ENCODE data around the gene ARHGAP6.
"Not testable (repeated sequence)": the region's sequence is repeated elsewhere in the genome, so short reads cannot be mapped to it uniquely, and the experiment has no call there.

ARHGAP6 gene

DNA sequence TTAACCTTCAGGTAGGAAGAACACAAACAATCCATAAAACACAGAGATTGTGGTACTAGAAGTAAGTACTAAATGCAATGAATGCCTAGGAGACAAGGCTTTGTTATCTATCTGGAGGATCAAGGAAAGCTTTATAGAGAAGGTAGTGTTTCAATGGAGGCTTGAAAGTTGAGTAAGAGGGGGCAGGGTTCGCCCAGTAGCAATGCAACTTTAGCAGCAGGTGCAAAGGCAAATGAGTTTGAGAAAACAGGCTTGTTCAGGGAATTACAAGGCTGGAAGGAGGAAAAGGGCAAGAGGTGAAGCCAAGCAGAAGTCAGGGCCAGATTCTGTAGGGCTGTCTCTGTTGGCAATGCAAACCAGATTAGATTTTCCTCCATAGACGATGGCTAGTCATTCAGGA, 408.0 kb downstream of the ARHGAP6 start:
- Histone ChIP-seq H3K4me2 (no peak overlapping the region), H3K36me3 (no peaks in the 10 kb centered on the region), H3K9ac (no peak overlapping the region), H3K4me1 (peaks cover 0 to 8% (median 0%) of the 10 kb centered on the region in 10 experiments; a peak in 3 of 20 replicates), H3K4me3 (no peak overlapping the region), H3K9me3 (replicated peaks in 1 of 11) (peaks cover 0 to 9% (median 3%) of the 10 kb centered on the region in 11 experiments; a peak in 8 of 22 replicates), H3K27me3 (peaks cover 88 to 97% (median 95%) of the 10 kb centered on the region in 11 experiments), H3K27ac (no peak overlapping the region), H4K20me1 (no peaks in the 10 kb centered on the region; a peak in 1 of 22 replicates)
- TF ChIP-seq Cebpa-rat (IDR thresholded peaks at IDR 0.05) = no peak

DNA sequence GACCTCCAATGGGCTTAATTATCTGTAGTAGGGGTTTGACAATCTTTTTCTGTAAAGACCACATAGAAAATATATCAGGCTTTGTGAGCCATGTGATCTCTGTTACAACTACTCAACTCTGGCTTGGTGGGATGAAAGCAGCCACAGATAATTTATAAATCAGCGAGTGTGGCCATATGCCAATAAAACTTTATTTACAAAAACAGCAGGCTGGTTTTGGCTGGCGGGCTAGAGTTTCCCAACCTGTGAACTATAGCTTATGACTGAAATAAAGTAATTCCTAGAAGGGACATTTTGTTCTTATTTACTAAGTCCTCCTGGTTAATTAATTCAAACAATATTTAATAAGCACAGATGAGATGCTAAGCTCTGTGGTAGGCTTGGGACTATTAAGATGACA, 408.4 kb downstream of the ARHGAP6 start:
- Histone ChIP-seq H4K20me1 (no peaks in the 10 kb centered on the region; a peak in 1 of 22 replicates), H3K36me3 (no peaks in the 10 kb centered on the region), H3K9me3 (replicated peaks in 1 of 11) (peaks cover 0 to 9% (median 3%) of the 10 kb centered on the region in 11 experiments; a peak in 8 of 22 replicates), H3K4me3 (no peak overlapping the region), H3K4me1 (peaks cover 0 to 8% (median 0%) of the 10 kb centered on the region in 10 experiments; a peak in 3 of 20 replicates), H3K27ac (no peak overlapping the region), H3K9ac (no peak overlapping the region), H3K27me3 (peaks cover 88 to 97% (median 95%) of the 10 kb centered on the region in 11 experiments), H3K4me2 (no peak overlapping the region)
- no peak for TF ChIP-seq Cebpa-rat (IDR thresholded peaks at IDR 0.05)

DNA sequence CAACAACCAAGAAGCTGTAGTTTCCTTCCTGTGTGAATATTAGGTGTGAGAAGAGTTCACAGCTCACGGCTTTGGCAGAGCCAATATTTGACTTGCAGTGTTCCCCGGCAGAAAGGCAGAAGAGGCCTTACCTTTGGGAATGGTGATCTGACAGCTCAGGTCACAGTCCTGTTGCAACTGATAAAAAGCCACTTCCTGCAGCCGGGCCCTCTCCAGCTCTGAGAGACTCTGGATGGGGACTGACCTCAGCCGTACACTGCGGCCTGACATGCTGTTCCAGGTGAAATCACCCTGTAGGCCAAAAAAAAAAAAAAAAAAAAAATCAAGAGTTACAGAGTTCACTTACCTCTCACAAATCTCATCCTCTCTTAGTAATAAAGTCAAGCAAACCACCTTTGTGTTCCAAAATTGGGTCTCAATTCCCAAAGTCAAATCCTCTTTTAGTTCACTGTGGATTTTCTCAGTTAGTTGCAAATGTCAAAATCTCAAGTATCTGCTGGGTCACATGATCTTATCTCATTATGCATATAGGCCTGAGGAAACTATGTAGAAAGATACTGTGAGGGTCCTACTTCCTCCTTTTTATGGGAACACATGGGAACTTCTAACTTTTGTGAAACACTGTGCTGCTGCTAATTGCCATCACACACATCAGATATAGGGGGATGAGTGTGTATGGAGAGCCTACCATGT, 411.2 kb downstream of the ARHGAP6 start:
- no peak overlapping the region for H3K4me3 ChIP-seq
- no peak overlapping the region for H3K9ac ChIP-seq
- H3K27ac ChIP-seq = no peak overlapping the region
- TF ChIP-seq Cebpa-rat (IDR thresholded peaks at IDR 0.05) = no peak
- H3K27me3 ChIP-seq = peaks cover 81 to 97% (median 93%) of the 10 kb centered on the region in 11 experiments
- H3K9me3 ChIP-seq (replicated peaks in 1 of 11) = peaks cover 0 to 12% (median 3%) of the 10 kb centered on the region in 11 experiments; a peak in 9 of 22 replicates
- H3K4me2 ChIP-seq = peak overlapping the region in 2 of 11 experiments; percentile 9 to 31; a peak in 1 of 22 replicates
- H3K36me3 ChIP-seq = no peaks in the 10 kb centered on the region
- H3K4me1 ChIP-seq = peaks cover 0 to 8% (median 0%) of the 10 kb centered on the region in 10 experiments; a peak in 3 of 20 replicates
- H4K20me1 ChIP-seq = no peaks in the 10 kb centered on the region; a peak in 1 of 22 replicates

DNA sequence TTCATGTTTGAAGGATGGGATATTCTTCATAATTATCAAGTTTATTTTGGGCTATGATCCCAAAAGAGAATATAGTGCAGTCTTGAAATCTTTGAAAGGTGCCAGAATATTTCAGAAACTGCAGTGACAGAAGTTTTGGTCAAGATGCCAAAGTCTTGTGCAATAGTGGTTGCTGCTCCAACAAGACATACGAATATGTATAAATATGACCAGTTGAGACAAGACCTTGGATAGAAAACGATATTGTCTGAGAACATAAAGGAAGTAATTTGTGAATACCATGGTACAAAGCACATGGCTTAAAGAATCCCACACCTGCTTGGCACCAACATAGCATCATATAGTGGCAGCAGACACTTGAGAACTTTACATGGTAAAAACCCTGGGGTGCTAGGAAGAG, 421.1 kb downstream of the ARHGAP6 start:
- Histone ChIP-seq H3K27ac (no peak overlapping the region), H3K27me3 (peaks cover 86 to 98% (median 97%) of the 10 kb centered on the region in 11 experiments), H3K36me3 (no peaks in the 10 kb centered on the region), H3K9me3 (replicated peaks in 1 of 11) (0 out of 22 replicates have a peak, but pooled peaks cover 0 to 3% (median 0%) of the 10 kb centered on the region in 11 experiments), H3K4me3 (no peak overlapping the region), H3K9ac (no peak overlapping the region), H3K4me1 (no peaks in the 10 kb centered on the region), H3K4me2 (no peak overlapping the region), H4K20me1 (no peaks in the 10 kb centered on the region; a peak in 2 of 22 replicates)
- no peak for TF ChIP-seq Cebpa-rat (IDR thresholded peaks at IDR 0.05)

DNA sequence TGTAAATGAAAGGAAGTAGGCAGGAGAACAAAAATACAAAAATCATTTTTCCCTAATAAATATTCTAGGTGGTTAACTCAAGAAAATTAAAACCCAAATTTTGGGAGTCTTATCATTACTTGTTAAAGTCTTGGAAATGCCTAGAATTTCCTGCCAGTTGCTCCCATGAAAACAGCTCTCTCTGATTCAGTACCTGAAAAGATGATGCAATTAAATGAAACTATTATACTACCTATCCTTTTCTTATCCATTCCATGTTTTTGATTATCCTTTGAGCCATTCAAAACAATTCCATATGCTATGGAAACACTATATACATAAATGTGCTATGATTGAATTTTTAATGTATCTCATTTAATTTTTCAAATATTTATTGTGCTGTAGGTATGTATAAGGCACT, 423.0 kb downstream of the ARHGAP6 start:
- no peak overlapping the region for H3K27ac ChIP-seq
- H3K36me3 ChIP-seq = no peaks in the 10 kb centered on the region
- no peak for TF ChIP-seq Cebpa-rat (IDR thresholded peaks at IDR 0.05)
- H3K4me3 ChIP-seq = no peak overlapping the region
- peaks cover 87 to 99% (median 97%) of the 10 kb centered on the region in 11 experiments for H3K27me3 ChIP-seq
- H4K20me1 ChIP-seq = no peaks in the 10 kb centered on the region; a peak in 1 of 22 replicates
- no peaks in the 10 kb centered on the region for H3K4me1 ChIP-seq
- no peaks in the 10 kb centered on the region for H3K9me3 ChIP-seq (replicated peaks in 1 of 11)
- no peak overlapping the region for H3K9ac ChIP-seq
- H3K4me2 ChIP-seq = no peak overlapping the region

DNA sequence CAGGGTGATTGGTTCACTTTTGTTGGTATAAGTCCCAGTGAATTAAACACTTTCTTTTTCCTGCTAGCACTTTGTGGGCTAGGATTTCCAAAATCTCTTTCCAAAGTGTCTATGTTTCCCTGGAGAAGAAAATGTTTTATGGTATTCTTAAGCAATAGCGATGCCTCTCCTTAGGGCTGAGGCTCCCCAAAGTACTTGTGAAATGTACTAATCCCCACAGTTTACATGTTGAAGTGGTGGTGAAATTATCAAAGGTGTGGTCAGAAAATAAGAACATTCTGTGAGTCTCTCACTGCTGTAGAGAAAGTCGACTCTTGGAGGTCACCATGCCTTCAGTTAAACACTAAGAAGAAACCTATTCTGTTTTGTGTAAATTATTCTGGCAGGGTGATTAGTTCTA, 424.0 kb downstream of the ARHGAP6 start:
- no peak for TF ChIP-seq Cebpa-rat (IDR thresholded peaks at IDR 0.05)
- Histone ChIP-seq H3K4me3 (no peak overlapping the region), H3K4me2 (no peak overlapping the region), H4K20me1 (no peaks in the 10 kb centered on the region; a peak in 1 of 22 replicates), H3K9ac (no peak overlapping the region), H3K27me3 (peaks cover 87 to 99% (median 97%) of the 10 kb centered on the region in 11 experiments), H3K36me3 (no peaks in the 10 kb centered on the region), H3K9me3 (replicated peaks in 1 of 11) (no peaks in the 10 kb centered on the region), H3K27ac (no peak overlapping the region), H3K4me1 (no peaks in the 10 kb centered on the region)

DNA sequence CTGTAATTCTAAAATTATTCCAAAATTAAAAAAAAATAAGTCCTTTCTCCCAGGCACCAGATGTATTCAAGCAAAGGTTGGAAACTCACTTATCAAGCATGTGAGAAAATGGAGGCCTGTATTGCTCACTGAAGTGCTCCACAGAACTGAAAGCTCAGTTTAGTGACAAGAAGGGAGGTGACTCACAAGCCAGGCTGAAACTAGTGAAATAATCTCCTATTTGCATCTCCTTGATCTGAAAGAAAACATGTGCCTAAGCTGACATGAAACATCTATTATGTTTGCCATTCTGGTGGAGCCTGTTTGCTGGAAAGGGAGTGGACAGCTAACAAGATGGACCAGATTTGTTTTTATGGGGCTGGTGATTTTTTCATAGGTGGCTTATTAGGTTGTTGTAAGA, 426.5 kb downstream of the ARHGAP6 start:
- H3K27me3 ChIP-seq = peaks cover 84 to 99% (median 97%) of the 10 kb centered on the region in 11 experiments
- H3K27ac ChIP-seq = no peak overlapping the region
- no peaks in the 10 kb centered on the region for H4K20me1 ChIP-seq
- H3K9me3 ChIP-seq (replicated peaks in 1 of 11) = peaks cover 12 to 22% (median 19%) of the 10 kb centered on the region in 11 experiments
- H3K36me3 ChIP-seq = no peaks in the 10 kb centered on the region
- H3K9ac ChIP-seq = no peak overlapping the region
- no peaks in the 10 kb centered on the region; a peak in 1 of 20 replicates for H3K4me1 ChIP-seq
- no peak for TF ChIP-seq Cebpa-rat (IDR thresholded peaks at IDR 0.05)
- no peak overlapping the region for H3K4me2 ChIP-seq
- H3K4me3 ChIP-seq = no peak overlapping the region

DNA sequence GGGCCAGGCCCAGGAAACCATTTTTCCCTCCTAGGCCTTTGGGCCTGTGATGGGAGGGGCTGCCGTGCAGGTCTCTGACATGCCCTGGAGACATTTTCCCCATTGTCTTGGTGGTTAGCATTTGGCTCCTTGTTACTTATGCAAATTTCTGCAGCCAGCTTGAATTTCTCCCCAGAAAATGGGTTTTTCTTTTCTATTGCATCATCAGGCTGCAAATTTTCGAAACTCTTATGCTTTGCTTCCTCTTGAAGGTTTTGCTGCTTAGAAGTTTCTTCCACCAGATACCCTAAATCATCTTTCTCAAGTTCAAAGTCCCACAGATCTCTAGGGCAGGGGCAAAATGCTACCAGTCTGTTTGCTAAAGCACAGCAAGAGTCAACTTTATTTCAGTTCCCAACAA, 430.3 kb downstream of the ARHGAP6 start:
- Histone ChIP-seq H3K9me3 (replicated peaks in 1 of 11) (peaks cover 13 to 25% (median 20%) of the 10 kb centered on the region in 11 experiments), H3K27me3 (peaks cover 86 to 100% (median 97%) of the 10 kb centered on the region in 11 experiments)
- H3K36me3 ChIP-seq, H3K4me1 ChIP-seq, H3K4me3 ChIP-seq, H3K27ac ChIP-seq, H3K4me2 ChIP-seq, H4K20me1 ChIP-seq, H3K9ac ChIP-seq: not testable (repeated sequence)
- TF ChIP-seq Cebpa-rat (IDR thresholded peaks at IDR 0.05) = 0 out of 22 replicates have a peak, but pooled peaks of 1 of the 11 experiments have one; percentile 20

DNA sequence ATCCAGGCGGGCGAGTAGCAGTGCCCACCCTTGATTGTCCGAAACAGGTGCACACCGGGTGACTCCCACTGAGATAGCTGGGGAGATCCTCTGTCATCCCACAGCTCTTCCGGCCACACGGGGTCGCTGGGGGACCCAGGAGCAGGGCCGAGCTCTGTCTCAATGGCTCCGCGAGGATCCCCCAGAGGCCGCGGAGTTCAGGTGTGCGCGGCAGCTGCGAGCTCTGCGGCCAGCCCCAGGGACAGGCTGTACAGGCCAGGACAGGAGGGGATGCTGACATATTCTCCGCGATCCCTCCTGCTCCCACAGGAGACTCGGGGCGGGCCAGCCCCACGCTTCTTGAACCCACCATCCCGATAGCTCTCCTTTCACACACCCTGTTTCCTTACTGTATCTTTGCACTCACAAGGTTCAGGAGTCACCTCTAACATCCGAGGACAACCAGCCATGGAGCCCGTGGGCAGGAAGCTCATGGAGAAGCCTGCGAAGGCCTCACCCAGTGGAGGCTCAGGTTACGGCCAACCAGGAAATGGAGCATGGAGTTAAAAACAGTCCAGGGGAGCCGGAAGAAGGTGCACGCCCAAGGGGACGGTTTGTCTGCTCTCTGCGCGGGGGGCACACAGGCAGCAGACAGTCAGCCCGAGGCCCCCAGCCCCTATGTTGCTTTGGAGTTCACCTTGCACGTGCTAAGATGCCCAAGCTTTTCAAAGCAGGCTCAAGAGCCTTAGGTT, 450.4 kb downstream of the ARHGAP6 start:
- no peak for TF ChIP-seq Cebpa-rat (IDR thresholded peaks at IDR 0.05)
- peaks cover 7 to 43% (median 32%) of the 10 kb centered on the region in 11 experiments; a peak in 20 of 22 replicates for H3K9me3 ChIP-seq (replicated peaks in 1 of 11)
- H3K4me1 ChIP-seq = no peaks in the 10 kb centered on the region
- no peak overlapping the region for H3K4me3 ChIP-seq
- H3K27ac ChIP-seq = no peak overlapping the region
- no peak overlapping the region for H3K4me2 ChIP-seq
- H3K27me3 ChIP-seq = peaks cover 14 to 40% (median 30%) of the 10 kb centered on the region in 11 experiments
- H3K9ac ChIP-seq = no peak overlapping the region
- no peaks in the 10 kb centered on the region for H3K36me3 ChIP-seq
- H4K20me1 ChIP-seq = no peaks in the 10 kb centered on the region; a peak in 1 of 22 replicates
